ENCODE data around the gene LRRC17. TPM values are rescaled to one million over a fixed set of nuclear protein-coding genes. Genes with fewer than 3 reads are reported as not detected.

Gene LRRC17
- total and polyA plus RNA-seq, 2 experiments from 2014 or later, result 0.18 to 1.5 TPM

GRCh38 chr7:102988088-102988487 is 75.3 kb downstream of the LRRC17 start:
- in situ Hi-C loops (cut with MboI), result no loop called here
- H3K27ac ChIP-seq, result no peak overlapping the region
- H3K4me2 ChIP-seq (ENCODE audit: unreplicated experiment), result no peak overlapping the region
- H2AFZ ChIP-seq, result no peak overlapping the region
- DNase-seq, result no peak
- 84% methylated on average over 2 of the region's 2 CpGs for WGBS, 2 experiments (ENCODE audit: low coverage in 1 of 2, low lambda C conversion rate in 2 of 2, missing lambda C conversion rate in 2 of 2)
- no peaks in the 10 kb centered on the region for H3K9me2 ChIP-seq (ENCODE audit: insufficient read depth)
- H3K27me3 ChIP-seq (replicated peaks; ENCODE audit: insufficient read depth), result no peaks in the 10 kb centered on the region
- TF ChIP-seq EZH2phosphoT487 (IDR thresholded peaks at IDR 0.05; ENCODE audit: insufficient read depth, low read depth), result no peak
- no peak for TF ChIP-seq EZH2 (IDR thresholded peaks at IDR 0.05; ENCODE audit: insufficient read depth, poor library complexity, severe bottlenecking)
- H3K4me3 ChIP-seq, result no peak overlapping the region
- H3F3A ChIP-seq (ENCODE audit: insufficient read depth), result peaks cover 28% of the 10 kb centered on the region
- no peaks in the 10 kb centered on the region for H3K9me3 ChIP-seq (ENCODE audit: low read depth)
- no peaks in the 10 kb centered on the region for H3K79me2 ChIP-seq (ENCODE audit: insufficient read depth)
- peaks cover 38% of the 10 kb centered on the region for H3K4me1 ChIP-seq (ENCODE audit: insufficient read depth)
- H3K9ac ChIP-seq, result no peak overlapping the region
- no peaks in the 10 kb centered on the region for H3K36me3 ChIP-seq (ENCODE audit: low read depth)
- H4K20me1 ChIP-seq (ENCODE audit: insufficient read depth), result no peaks in the 10 kb centered on the region

- H3F3A ChIP-seq (ENCODE audit: insufficient read depth), result peaks cover 36% of the 10 kb centered on the region
- no peaks in the 10 kb centered on the region for H4K20me1 ChIP-seq (ENCODE audit: insufficient read depth)
- no peak for DNase-seq
- no peaks in the 10 kb centered on the region for H3K79me2 ChIP-seq (ENCODE audit: insufficient read depth)
- H3K4me1 ChIP-seq (ENCODE audit: insufficient read depth), result peaks cover 46% of the 10 kb centered on the region
- no peak for TF ChIP-seq EZH2 (IDR thresholded peaks at IDR 0.05; ENCODE audit: insufficient read depth, poor library complexity, severe bottlenecking)
- TF ChIP-seq EZH2phosphoT487 (IDR thresholded peaks at IDR 0.05; ENCODE audit: insufficient read depth, low read depth), result no peak
- no peaks in the 10 kb centered on the region for H3K36me3 ChIP-seq (ENCODE audit: low read depth)
- in situ Hi-C loops (cut with MboI), result no loop called here
- H3K4me3 ChIP-seq, result no peak overlapping the region
- no peak overlapping the region for H3K4me2 ChIP-seq (ENCODE audit: unreplicated experiment)
- H3K9ac ChIP-seq, result no peak overlapping the region
- no peaks in the 10 kb centered on the region for H3K27me3 ChIP-seq (replicated peaks; ENCODE audit: insufficient read depth)
- no peaks in the 10 kb centered on the region for H3K9me2 ChIP-seq (ENCODE audit: insufficient read depth)
- WGBS, 2 experiments (ENCODE audit: low coverage in 1 of 2, low lambda C conversion rate in 2 of 2, missing lambda C conversion rate in 2 of 2), result 89 to 91% methylated on average over 6 of the region's 6 CpGs
- H2AFZ ChIP-seq, result no peak overlapping the region
- H3K9me3 ChIP-seq (ENCODE audit: low read depth), result no peaks in the 10 kb centered on the region
- no peak overlapping the region for H3K27ac ChIP-seq
Observed at GRCh38 chr7:102988631-102989560, 76.1 kb downstream of the LRRC17 start.

GRCh38 chr7:102990642-102991041 is 77.8 kb downstream of the LRRC17 start:
- no peaks in the 10 kb centered on the region for H3K9me2 ChIP-seq (ENCODE audit: insufficient read depth)
- TF ChIP-seq EZH2 (IDR thresholded peaks at IDR 0.05; ENCODE audit: insufficient read depth, poor library complexity, severe bottlenecking) (no peak), EZH2phosphoT487 (IDR thresholded peaks at IDR 0.05; ENCODE audit: insufficient read depth, low read depth) (no peak)
- no peaks in the 10 kb centered on the region for H4K20me1 ChIP-seq (ENCODE audit: insufficient read depth)
- peaks cover 40% of the 10 kb centered on the region for H3K4me1 ChIP-seq (ENCODE audit: insufficient read depth)
- 89% methylated on average over 2 of the region's 2 CpGs for WGBS, 2 experiments (ENCODE audit: low coverage in 1 of 2, low lambda C conversion rate in 2 of 2, missing lambda C conversion rate in 2 of 2)
- in situ Hi-C loops (cut with MboI), result no loop called here
- peaks cover 32% of the 10 kb centered on the region for H3F3A ChIP-seq (ENCODE audit: insufficient read depth)
- no peaks in the 10 kb centered on the region for H3K27me3 ChIP-seq (replicated peaks; ENCODE audit: insufficient read depth)
- no peak overlapping the region for H3K9ac ChIP-seq
- no peak for DNase-seq
- no peaks in the 10 kb centered on the region for H3K36me3 ChIP-seq (ENCODE audit: low read depth)
- H3K4me2 ChIP-seq (ENCODE audit: unreplicated experiment), result no peak overlapping the region
- no peak overlapping the region for H2AFZ ChIP-seq
- no peaks in the 10 kb centered on the region for H3K9me3 ChIP-seq (ENCODE audit: low read depth)
- no peak overlapping the region for H3K27ac ChIP-seq
- no peaks in the 10 kb centered on the region for H3K79me2 ChIP-seq (ENCODE audit: insufficient read depth)
- H3K4me3 ChIP-seq, result no peak overlapping the region

GRCh38 chr7:102991077-102991539 is 78.3 kb downstream of the LRRC17 start:
- Histone ChIP-seq H3K36me3 (ENCODE audit: low read depth) (no peaks in the 10 kb centered on the region), H3K4me1 (ENCODE audit: insufficient read depth) (peaks cover 40% of the 10 kb centered on the region), H3K9me2 (ENCODE audit: insufficient read depth) (no peaks in the 10 kb centered on the region), H3F3A (ENCODE audit: insufficient read depth) (peaks cover 32% of the 10 kb centered on the region), H3K9me3 (ENCODE audit: low read depth) (no peaks in the 10 kb centered on the region), H3K9ac (no peak overlapping the region), H3K79me2 (ENCODE audit: insufficient read depth) (no peaks in the 10 kb centered on the region), H3K27me3 (replicated peaks; ENCODE audit: insufficient read depth) (no peaks in the 10 kb centered on the region), H2AFZ (no peak overlapping the region), H3K4me2 (ENCODE audit: unreplicated experiment) (peak overlapping the region; percentile 32), H3K27ac (peak overlapping the region; percentile 23), H3K4me3 (no peak overlapping the region), H4K20me1 (ENCODE audit: insufficient read depth) (no peaks in the 10 kb centered on the region)
- no peak for DNase-seq
- TF ChIP-seq EZH2phosphoT487 (IDR thresholded peaks at IDR 0.05; ENCODE audit: insufficient read depth, low read depth), result no peak
- in situ Hi-C loops (cut with MboI), result no loop called here

Measured in GM23248 (cell line).